BJ (cell line): ENCODE measurements around the gene XAGE2. TPM values are rescaled to one million over a fixed set of nuclear protein-coding genes. Genes with fewer than 3 reads are reported as not detected.
"Not testable (repeated sequence)": the region's sequence is repeated elsewhere in the genome, so short reads cannot be mapped to it uniquely, and the experiment has no call there.

Experiments
- CTCF ChIA-PET: fragments of 350-600 bp; formaldehyde crosslinking; extraction: SDS; loops from one replicate; lab custom pipeline; 2021; ENCODE audit warnings: antibody characterized with exemption, inconsistent platforms; lab: Yijun Ruan, JAX
- POLR2A ChIA-PET: fragments of 300-600 bp; sonication (Branson Sonifier 250); formaldehyde crosslinking; extraction: SDS; loops from one replicate; lab custom pipeline; 2021; ENCODE audit warnings: antibody characterized with exemption; lab: Charles Lee
- DNase-seq: peaks from one replicate; pipeline ENCODE4 v3.0.0-alpha.2; 2011; ENCODE audit warnings: low read depth
- H3K27me3 ChIP-seq: 2 replicates; pipeline ENCODE4 v1.6.0; 2011; ENCODE audit warnings: low read length; ENCODE audit not compliant: control insufficient read depth, insufficient read depth
- H3K36me3 ChIP-seq: 2 replicates; pipeline ENCODE4 v1.5.1; 2011; ENCODE audit warnings: low read length; ENCODE audit not compliant: control insufficient read depth, insufficient read depth
- H3K4me3 ChIP-seq: 2 replicates; pipeline ENCODE4 v1.5.1; 2011; ENCODE audit warnings: low read depth, mild to moderate bottlenecking, control low read depth, low read length
- polyA minus RNA-seq: library from RNA; depleted of rRNA, polyadenylated mRNA; stranded (reverse); fragments of >200 nt; gene quantifications from 2 replicates; pipeline ENCODE4 v1.2.3, GENCODE V29; 2011; rRNA and poly(A)+ RNA removed
- polyA plus RNA-seq: library from polyadenylated mRNA; depleted of rRNA; stranded (reverse); fragments of >200 nt; gene quantifications from 2 replicates; pipeline ENCODE4 v1.2.3, GENCODE V29; 2011; rRNA removed
- TF ChIP-seq, protein P1 (sequence below): IDR thresholded peaks from 2 replicates; pipeline ENCODE4 v1.5.1; 2011; ENCODE audit warnings: low read depth, mild to moderate bottlenecking, control low read depth, inconsistent platforms, low read length, moderate library complexity; ENCODE audit not compliant: insufficient read depth

Gene XAGE2
- not detected in 2 replicates for polyA plus RNA-seq
- not detected in 2 replicates for polyA minus RNA-seq

GRCh38 chrX:52368368-52369055 lies at the start of gene XAGE2:
XAGE2 (plus strand) TSS chrX:52369021; CDS start chrX:52370015, 994 bp downstream.
- Histone ChIP-seq H3K36me3 (no peaks in the 10 kb centered on the region), H3K27me3 (no peaks in the 10 kb centered on the region), H3K4me3 (no peak within 1 kb of the TSS)
- TF ChIP-seq, protein P1, sequence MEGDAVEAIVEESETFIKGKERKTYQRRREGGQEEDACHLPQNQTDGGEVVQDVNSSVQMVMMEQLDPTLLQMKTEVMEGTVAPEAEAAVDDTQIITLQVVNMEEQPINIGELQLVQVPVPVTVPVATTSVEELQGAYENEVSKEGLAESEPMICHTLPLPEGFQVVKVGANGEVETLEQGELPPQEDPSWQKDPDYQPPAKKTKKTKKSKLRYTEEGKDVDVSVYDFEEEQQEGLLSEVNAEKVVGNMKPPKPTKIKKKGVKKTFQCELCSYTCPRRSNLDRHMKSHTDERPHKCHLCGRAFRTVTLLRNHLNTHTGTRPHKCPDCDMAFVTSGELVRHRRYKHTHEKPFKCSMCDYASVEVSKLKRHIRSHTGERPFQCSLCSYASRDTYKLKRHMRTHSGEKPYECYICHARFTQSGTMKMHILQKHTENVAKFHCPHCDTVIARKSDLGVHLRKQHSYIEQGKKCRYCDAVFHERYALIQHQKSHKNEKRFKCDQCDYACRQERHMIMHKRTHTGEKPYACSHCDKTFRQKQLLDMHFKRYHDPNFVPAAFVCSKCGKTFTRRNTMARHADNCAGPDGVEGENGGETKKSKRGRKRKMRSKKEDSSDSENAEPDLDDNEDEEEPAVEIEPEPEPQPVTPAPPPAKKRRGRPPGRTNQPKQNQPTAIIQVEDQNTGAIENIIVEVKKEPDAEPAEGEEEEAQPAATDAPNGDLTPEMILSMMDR: no peak
- no peak for DNase-seq
- ChIA-PET POLR2A (no interaction called here), CTCF (no interaction called here)

DNA sequence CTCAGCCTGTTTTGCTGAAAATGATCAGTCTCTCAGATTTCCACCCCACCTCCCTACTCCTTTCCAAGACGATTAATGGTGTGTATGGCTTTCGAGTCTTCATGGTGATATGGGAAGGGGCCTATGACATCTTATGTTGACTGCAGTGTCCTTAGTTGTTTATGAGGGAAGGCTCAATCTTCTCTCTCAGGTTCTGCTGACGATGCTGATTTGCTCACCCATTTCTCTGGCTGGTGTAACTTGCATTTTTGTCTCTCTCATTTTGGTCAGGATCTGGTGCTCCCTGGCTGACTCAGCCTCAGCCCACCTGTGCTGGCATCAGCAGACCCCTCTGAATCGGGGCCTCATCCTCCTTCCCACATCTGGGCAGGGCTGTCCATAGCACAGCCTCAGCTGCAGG lies 31.4 kb upstream of the XAGE2 start:
- DNase-seq: no peak
- Histone ChIP-seq H3K36me3 (no peaks in the 10 kb centered on the region), H3K27me3 (no peaks in the 10 kb centered on the region), H3K4me3 (no peak overlapping the region)
- TF ChIP-seq, protein P1: no peak
- ChIA-PET CTCF (no interaction called here), POLR2A (no interaction called here)

GRCh38 chrX:52341493-52341892 lies 27.3 kb upstream of the XAGE2 start:
- ChIA-PET CTCF (no interaction called here), POLR2A (no interaction called here)
- DNase-seq: no peak
- TF ChIP-seq, protein P1: no peak
- Histone ChIP-seq H3K27me3 (no peaks in the 10 kb centered on the region), H3K4me3 (no peak overlapping the region), H3K36me3 (no peaks in the 10 kb centered on the region)

DNA sequence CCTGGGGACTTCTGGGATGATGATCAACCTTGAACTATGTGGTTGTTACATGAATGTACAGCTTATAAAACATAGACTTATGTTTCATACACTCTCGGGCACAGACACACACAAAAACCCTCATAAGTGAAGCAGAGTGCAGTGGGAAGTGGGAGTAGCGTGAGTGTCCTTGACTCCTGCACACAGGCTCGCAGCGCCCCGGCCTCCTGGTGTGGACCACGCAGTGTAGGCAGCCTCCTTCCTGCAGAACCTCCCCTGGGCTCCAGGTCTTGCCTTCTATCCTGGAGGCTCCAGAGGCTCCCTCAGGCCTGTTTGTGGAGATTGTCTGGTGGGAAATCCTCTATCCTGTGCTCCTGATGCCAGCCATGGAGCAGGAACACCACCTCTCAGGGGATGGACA lies 25.7 kb upstream of the XAGE2 start:
- DNase-seq, CTCF ChIA-PET, H3K36me3 ChIP-seq, H3K4me3 ChIP-seq, H3K27me3 ChIP-seq, POLR2A ChIA-PET: not testable (repeated sequence)

DNA sequence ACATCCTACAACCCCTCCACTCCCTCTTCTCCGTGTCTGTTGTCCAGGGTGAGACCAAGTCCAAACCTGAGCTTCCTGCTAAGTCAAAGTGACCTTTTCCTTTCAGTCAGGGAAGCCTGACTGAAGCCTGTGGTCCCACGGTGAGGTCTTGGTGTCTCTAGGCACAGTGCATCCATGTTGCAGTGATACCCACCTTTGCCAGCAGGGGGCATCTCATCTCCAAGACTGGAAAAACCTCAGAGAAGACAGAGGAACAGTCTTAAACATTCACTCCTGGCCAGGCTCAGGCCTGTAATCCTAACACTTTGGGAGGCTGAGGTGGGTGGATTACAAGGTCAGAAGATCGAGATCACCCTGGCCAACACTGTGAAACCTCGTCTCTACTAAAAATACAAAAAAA lies 23.4 kb upstream of the XAGE2 start:
- DNase-seq, POLR2A ChIA-PET, H3K27me3 ChIP-seq, H3K4me3 ChIP-seq, H3K36me3 ChIP-seq: not testable (repeated sequence)
- CTCF ChIA-PET: interaction anchor here (0.6 to 1.4 kb wide), 3 partner anchors 10 to 1133 kb away, joined by 3 to 4 read pairs (median 4); no protein-coding TSS in a partner anchor
- TF ChIP-seq, protein P1: peak; percentile 57
